HS-5 (cell line): ENCODE data around the gene SPTAN1.
"Not testable (repeated sequence)": the region's sequence is repeated elsewhere in the genome, so short reads cannot be mapped to it uniquely, and the experiment has no call there.

Experiments used
- DNase-seq: peaks from one replicate; pipeline ENCODE4 v3.0.0-alpha.2; 2012; ENCODE audit warnings: low read depth

Gene SPTAN1

GRCh38 chr9:128632486-128632885, 80.1 kb downstream of the SPTAN1 start:
- DNase-seq: no peak

GRCh38 chr9:128633057-128633456, 80.7 kb downstream of the SPTAN1 start:
- no peak for DNase-seq

GRCh38 chr9:128633601-128634000, 81.2 kb downstream of the SPTAN1 start:
- no peak for DNase-seq

- no peak for DNase-seq
Measured at GRCh38 chr9:128634111-128634510, 81.7 kb downstream of the SPTAN1 start.

- no peak for DNase-seq
Measured at GRCh38 chr9:128634651-128635262, 82.4 kb downstream of the SPTAN1 start.

GRCh38 chr9:128635266-128636023, 83.1 kb downstream of the SPTAN1 start:
- peak; percentile 95 for DNase-seq

- peak; percentile 13 for DNase-seq
Measured at GRCh38 chr9:128636024-128636390, 83.6 kb downstream of the SPTAN1 start.

- no peak for DNase-seq
Measured at GRCh38 chr9:128636556-128637530, 84.5 kb downstream of the SPTAN1 start.

- DNase-seq: no peak
Measured at GRCh38 chr9:128637656-128638055, 85.3 kb downstream of the SPTAN1 start.

GRCh38 chr9:128638580-128638979, 86.2 kb downstream of the SPTAN1 start:
- DNase-seq: no peak

- DNase-seq: no peak
Measured at GRCh38 chr9:128640603-128641002, 88.2 kb downstream of the SPTAN1 start.

GRCh38 chr9:128642675-128643245, 90.4 kb downstream of the SPTAN1 start:
- DNase-seq: no peak

GRCh38 chr9:128643519-128644300, 91.3 kb downstream of the SPTAN1 start:
- DNase-seq: no peak

- not testable (repeated sequence) for DNase-seq
Measured at GRCh38 chr9:128648206-128648605, 95.8 kb downstream of the SPTAN1 start.

GRCh38 chr9:128651798-128652197, 99.4 kb downstream of the SPTAN1 start:
- no peak for DNase-seq

- no peak for DNase-seq
Measured at GRCh38 chr9:128653908-128654307, 101.5 kb downstream of the SPTAN1 start.

- no peak for DNase-seq
Measured at GRCh38 chr9:128654481-128654880, 102.1 kb downstream of the SPTAN1 start.

- DNase-seq: peak; percentile 91
Measured at GRCh38 chr9:128656416-128657343, 104.3 kb downstream of the SPTAN1 start, which contains the start of gene DYNC2I2. Gene DYNC2I2 (minus strand): TSS chr9:128656847. CDS start chr9:128656726, 121 bp downstream.

GRCh38 chr9:128657344-128657704, 104.9 kb downstream of the SPTAN1 start:
- no peak for DNase-seq

- no peak for DNase-seq
Measured at GRCh38 chr9:128657796-128658195, 105.4 kb downstream of the SPTAN1 start.
